Medulla oblongata (tissue), 1 donor: ENCODE results near the gene BTBD19.
"Not testable (repeated sequence)": the region's sequence is repeated elsewhere in the genome, so short reads cannot be mapped to it uniquely, and the experiment has no call there.

ENCODE experiments used
- DNase-seq: peaks from one replicate; pipeline ENCODE4 v3.0.0-alpha.2; 2015; ENCODE audit errors: extremely low spot score

The BTBD19 gene

GRCh38 chr1:44808063-44808937, at the start of gene BTBD19:
TSS of gene BTBD19 (plus strand) at chr1:44808523. CDS start at chr1:44808821, 298 bp downstream.
- peak; percentile 87 for DNase-seq

GRCh38 chr1:44759077-44759476, 49.2 kb upstream of the BTBD19 start:
- no peak for DNase-seq

- DNase-seq = no peak
These were observed 47.4 kb upstream of the BTBD19 start for GRCh38 chr1:44760876-44761275.

- DNase-seq = not testable (repeated sequence)
These were observed 41.9 kb upstream of the BTBD19 start for GRCh38 chr1:44766421-44766820.

- peak; percentile 96 for DNase-seq
These were observed 33.0 kb upstream of the BTBD19 start, which contains the start of gene RPS8 for GRCh38 chr1:44775078-44775929. TSS of gene RPS8 (plus strand) at chr1:44775540. CDS start at chr1:44775597, 57 bp downstream.

GRCh38 chr1:44775930-44776729, 32.2 kb upstream of the BTBD19 start:
- peak; percentile 17 for DNase-seq

- DNase-seq = no peak
These were observed 31.6 kb upstream of the BTBD19 start for GRCh38 chr1:44776730-44777068.

- no peak for DNase-seq
These were observed 30.8 kb upstream of the BTBD19 start for GRCh38 chr1:44777547-44777946.

GRCh38 chr1:44777969-44778635, 30.2 kb upstream of the BTBD19 start:
- DNase-seq = no peak

GRCh38 chr1:44778705-44779576, 29.4 kb upstream of the BTBD19 start:
- no peak for DNase-seq

- no peak for DNase-seq
These were observed 27.7 kb upstream of the BTBD19 start for GRCh38 chr1:44780583-44781121.

- no peak for DNase-seq
These were observed 24.6 kb upstream of the BTBD19 start for GRCh38 chr1:44783697-44784093.

GRCh38 chr1:44784094-44785028, 24.0 kb upstream of the BTBD19 start:
- no peak for DNase-seq

GRCh38 chr1:44785029-44785380, 23.3 kb upstream of the BTBD19 start:
- no peak for DNase-seq

- DNase-seq = no peak
These were observed 22.7 kb upstream of the BTBD19 start for GRCh38 chr1:44785501-44786137.

GRCh38 chr1:44786138-44786840, 22.0 kb upstream of the BTBD19 start:
- peak; percentile 35 for DNase-seq

GRCh38 chr1:44786841-44787426, 21.4 kb upstream of the BTBD19 start:
- DNase-seq = no peak
